Measurements from ENCODE around the gene AOPEP.

GRCh38 chr9:94778013-94778412 lies 51.5 kb downstream of the AOPEP start:
- TF ChIP-seq CTCF (IDR thresholded peaks at IDR 0.05) (no peak), POLR2A (IDR thresholded peaks at IDR 0.05) (no peak)

Measured in testis (tissue), 2 donors.